ENCODE data around the gene FRYL.

FRYL gene

GRCh38 chr4:48796191-48796926, 16.3 kb upstream of the FRYL start:
- no peak overlapping the region for H3K27ac Mint-ChIP-seq
- H3K36me3 Mint-ChIP-seq (ENCODE audit: low read depth), result no peaks in the 10 kb centered on the region
- H3K4me3 Mint-ChIP-seq, result no peak overlapping the region
- no peaks in the 10 kb centered on the region for H3K4me1 Mint-ChIP-seq (ENCODE audit: low read depth)
- no peaks in the 10 kb centered on the region for H3K27me3 Mint-ChIP-seq (ENCODE audit: low read depth)
- H3K9me3 Mint-ChIP-seq, result no peaks in the 10 kb centered on the region

- no peak overlapping the region for H3K4me3 Mint-ChIP-seq
- H3K4me1 Mint-ChIP-seq (ENCODE audit: low read depth), result no peaks in the 10 kb centered on the region
- H3K36me3 Mint-ChIP-seq (ENCODE audit: low read depth), result no peaks in the 10 kb centered on the region
- no peaks in the 10 kb centered on the region for H3K27me3 Mint-ChIP-seq (ENCODE audit: low read depth)
- H3K9me3 Mint-ChIP-seq, result no peaks in the 10 kb centered on the region
- no peak overlapping the region for H3K27ac Mint-ChIP-seq
These were observed 15.0 kb upstream of the FRYL start for GRCh38 chr4:48795108-48795507.

GRCh38 chr4:48792348-48793006, 12.4 kb upstream of the FRYL start:
- no peak overlapping the region for H3K4me3 Mint-ChIP-seq
- H3K36me3 Mint-ChIP-seq (ENCODE audit: low read depth), result no peaks in the 10 kb centered on the region
- peaks cover 1% of the 10 kb centered on the region for H3K4me1 Mint-ChIP-seq (ENCODE audit: low read depth)
- H3K27me3 Mint-ChIP-seq (ENCODE audit: low read depth), result no peaks in the 10 kb centered on the region
- no peaks in the 10 kb centered on the region for H3K9me3 Mint-ChIP-seq
- H3K27ac Mint-ChIP-seq, result no peak overlapping the region

DNA sequence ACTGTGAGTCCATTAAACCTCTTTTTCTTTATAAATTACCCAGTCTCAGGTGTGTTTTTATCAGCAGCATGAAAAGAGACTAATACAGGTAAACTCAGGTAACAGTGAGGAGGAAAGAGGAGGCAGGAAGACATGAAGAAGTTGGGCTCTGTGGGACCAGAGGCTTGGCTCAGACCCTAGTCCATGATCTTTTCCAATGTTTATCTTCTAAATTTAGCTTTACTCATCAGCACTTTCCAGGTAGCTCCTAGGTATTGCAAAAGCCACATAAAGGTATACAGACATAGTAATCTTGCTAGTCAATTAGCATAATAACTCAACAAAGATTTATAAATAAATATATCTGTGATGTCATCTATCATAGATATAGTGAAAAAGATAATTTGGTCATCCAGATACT, 11.2 kb upstream of the FRYL start:
- Mint-ChIP-seq H3K9me3 (no peaks in the 10 kb centered on the region), H3K36me3 (ENCODE audit: low read depth) (no peaks in the 10 kb centered on the region), H3K4me3 (no peak overlapping the region), H3K27ac (no peak overlapping the region), H3K27me3 (ENCODE audit: low read depth) (no peaks in the 10 kb centered on the region), H3K4me1 (ENCODE audit: low read depth) (peaks cover 1% of the 10 kb centered on the region)

DNA sequence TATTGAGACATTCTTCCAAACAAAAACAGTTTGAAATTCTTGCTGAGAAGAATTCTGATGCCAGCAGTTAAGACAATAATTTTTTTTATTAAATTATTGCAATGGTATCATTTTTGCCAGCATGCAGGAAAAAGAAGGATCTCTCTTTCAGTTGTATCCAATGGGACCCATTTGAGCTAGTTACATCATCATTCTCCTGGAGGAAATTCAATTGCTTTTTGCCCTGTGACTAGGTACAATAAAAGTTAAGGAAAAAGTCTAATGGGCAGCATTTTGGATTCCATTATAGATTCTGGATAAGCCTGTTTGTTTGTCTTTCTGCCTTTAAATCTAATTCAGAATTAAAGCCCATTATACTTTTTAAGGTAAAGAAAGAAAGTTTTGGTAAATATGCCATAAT, 10.5 kb upstream of the FRYL start:
- Mint-ChIP-seq H3K4me3 (no peak overlapping the region), H3K4me1 (ENCODE audit: low read depth) (peaks cover 1% of the 10 kb centered on the region), H3K9me3 (no peaks in the 10 kb centered on the region), H3K36me3 (ENCODE audit: low read depth) (no peaks in the 10 kb centered on the region), H3K27me3 (ENCODE audit: low read depth) (no peaks in the 10 kb centered on the region), H3K27ac (no peak overlapping the region)

GRCh38 chr4:48787056-48787455, 7.0 kb upstream of the FRYL start:
- Mint-ChIP-seq H3K27me3 (ENCODE audit: low read depth) (no peaks in the 10 kb centered on the region), H3K36me3 (ENCODE audit: low read depth) (no peaks in the 10 kb centered on the region), H3K9me3 (no peaks in the 10 kb centered on the region), H3K27ac (no peak overlapping the region), H3K4me3 (no peak overlapping the region), H3K4me1 (ENCODE audit: low read depth) (peaks cover 1% of the 10 kb centered on the region)

DNA sequence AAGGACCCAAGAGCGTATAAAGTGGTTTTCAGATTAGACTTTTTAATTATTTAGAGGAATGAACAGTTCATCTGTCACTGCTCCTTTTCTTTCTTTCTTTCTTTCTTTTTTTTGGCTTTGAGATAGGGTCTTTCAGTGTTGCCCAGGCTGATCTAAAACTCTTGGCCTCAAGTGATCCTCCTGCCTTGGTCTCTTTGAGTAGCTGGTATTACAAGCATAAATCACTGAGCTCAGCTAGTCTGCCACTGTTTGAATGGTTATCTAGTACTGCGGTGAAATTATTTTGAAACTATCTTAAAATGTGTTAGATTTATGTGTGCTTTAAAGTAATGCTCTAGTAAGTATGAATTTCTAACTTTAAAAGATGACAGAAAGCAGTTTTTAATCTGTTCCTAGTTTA, 6.5 kb upstream of the FRYL start:
- H3K9me3 Mint-ChIP-seq, result no peaks in the 10 kb centered on the region
- H3K27ac Mint-ChIP-seq, result no peak overlapping the region
- H3K4me3 Mint-ChIP-seq, result no peak overlapping the region
- no peaks in the 10 kb centered on the region for H3K36me3 Mint-ChIP-seq (ENCODE audit: low read depth)
- H3K4me1 Mint-ChIP-seq (ENCODE audit: low read depth), result peaks cover 1% of the 10 kb centered on the region
- H3K27me3 Mint-ChIP-seq (ENCODE audit: low read depth), result no peaks in the 10 kb centered on the region

GRCh38 chr4:48785302-48785701, 5.2 kb upstream of the FRYL start:
- Mint-ChIP-seq H3K4me3 (no peak overlapping the region), H3K36me3 (ENCODE audit: low read depth) (no peaks in the 10 kb centered on the region), H3K27me3 (ENCODE audit: low read depth) (no peaks in the 10 kb centered on the region), H3K27ac (no peak overlapping the region), H3K4me1 (ENCODE audit: low read depth) (peaks cover 11% of the 10 kb centered on the region), H3K9me3 (no peaks in the 10 kb centered on the region)

- Mint-ChIP-seq H3K27me3 (ENCODE audit: low read depth) (no peaks in the 10 kb centered on the region), H3K4me3 (no peak overlapping the region), H3K9me3 (no peaks in the 10 kb centered on the region), H3K4me1 (ENCODE audit: low read depth) (peaks cover 25% of the 10 kb centered on the region), H3K27ac (no peak overlapping the region), H3K36me3 (ENCODE audit: low read depth) (no peaks in the 10 kb centered on the region)
These were observed 1.9 kb upstream of the FRYL start for GRCh38 chr4:48781968-48782367.

GRCh38 chr4:48780865-48781214, 761 bp upstream of the FRYL start:
- no peaks in the 10 kb centered on the region for H3K9me3 Mint-ChIP-seq
- H3K4me3 Mint-ChIP-seq, result peak overlapping the region; percentile 96
- H3K27me3 Mint-ChIP-seq (ENCODE audit: low read depth), result no peaks in the 10 kb centered on the region
- H3K36me3 Mint-ChIP-seq (ENCODE audit: low read depth), result no peaks in the 10 kb centered on the region
- H3K27ac Mint-ChIP-seq, result peak overlapping the region; percentile 89
- H3K4me1 Mint-ChIP-seq (ENCODE audit: low read depth), result peaks cover 27% of the 10 kb centered on the region

DNA sequence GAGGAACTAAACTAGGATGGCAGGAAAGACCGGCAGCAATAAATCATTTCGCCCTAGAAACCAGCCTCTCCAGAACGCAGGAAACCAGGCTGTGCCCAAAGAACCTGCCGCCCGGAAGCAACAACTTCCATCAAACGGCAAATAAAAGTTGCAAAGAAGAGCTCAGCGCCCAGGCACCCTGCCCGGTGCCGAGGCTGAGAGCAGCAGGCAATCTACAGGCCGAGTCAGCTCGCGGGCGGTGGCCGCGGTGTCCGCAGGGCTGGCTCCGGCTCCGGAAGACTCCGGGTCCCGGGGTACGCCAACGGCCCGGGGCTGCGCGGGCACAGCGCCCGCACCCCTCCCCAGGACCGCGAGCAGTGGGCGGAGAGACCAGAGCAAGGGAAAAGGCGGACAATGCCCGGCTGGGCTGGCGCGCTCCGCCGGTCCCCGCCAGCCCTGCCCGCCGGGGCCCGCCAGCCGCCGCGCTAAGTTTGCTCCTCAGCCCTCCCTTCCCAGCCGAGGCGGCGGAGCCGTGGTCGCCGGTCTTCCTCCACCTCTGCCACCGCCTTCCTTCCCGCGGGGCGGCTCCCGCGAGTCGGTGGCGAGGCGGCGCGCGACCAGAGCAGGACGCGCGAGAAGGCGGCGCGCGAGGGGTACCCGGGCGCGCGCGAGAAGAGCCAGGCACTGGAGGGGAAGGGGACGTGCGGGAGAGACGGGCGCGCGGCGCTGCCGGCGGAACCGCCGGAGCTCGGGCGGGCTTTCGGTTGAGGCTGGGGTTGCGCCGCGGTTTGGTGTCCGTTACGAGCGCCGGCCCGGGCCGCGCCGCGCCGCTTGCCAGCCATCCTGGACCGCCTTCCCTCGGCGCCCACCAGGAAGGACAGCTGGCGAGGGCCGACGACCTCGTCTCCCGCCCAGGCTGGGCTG, 733 bp downstream of the FRYL start:
- Mint-ChIP-seq H3K27ac (peak overlapping the region; percentile 79), H3K27me3 (ENCODE audit: low read depth) (no peaks in the 10 kb centered on the region), H3K36me3 (ENCODE audit: low read depth) (no peaks in the 10 kb centered on the region), H3K4me3 (peak overlapping the region; percentile 96), H3K4me1 (ENCODE audit: low read depth) (peaks cover 30% of the 10 kb centered on the region), H3K9me3 (no peaks in the 10 kb centered on the region)

DNA sequence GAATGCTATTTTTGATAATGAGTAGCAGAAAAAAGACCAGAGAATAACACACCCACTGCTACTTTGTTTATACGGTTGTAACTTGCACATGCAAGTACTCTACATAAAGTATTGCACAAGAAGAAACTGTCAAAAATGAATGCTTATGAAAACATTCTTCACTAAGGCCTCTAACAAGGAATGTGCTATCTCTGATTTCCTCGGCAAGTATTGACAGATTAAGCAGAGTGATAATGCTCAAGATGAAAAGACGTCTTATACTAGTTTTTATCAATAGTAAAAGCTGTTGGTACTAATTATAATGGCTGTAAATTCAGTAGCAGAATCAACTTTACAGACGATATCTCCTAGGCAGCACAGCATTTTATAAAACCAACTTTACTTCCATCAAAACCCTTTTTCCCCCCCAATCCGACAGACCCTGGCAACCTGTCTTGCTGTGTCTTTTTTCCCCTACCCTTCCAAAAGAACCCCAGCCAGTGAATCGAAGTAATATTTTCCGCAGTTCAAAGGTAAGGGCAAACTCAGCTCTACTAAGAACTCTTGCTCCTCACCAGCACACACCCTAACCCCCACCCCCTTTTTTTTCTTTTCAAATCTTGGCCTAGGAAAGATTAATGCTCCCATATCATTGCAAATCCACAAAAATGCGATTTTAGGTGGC, 1.5 kb downstream of the FRYL start:
- Mint-ChIP-seq H3K36me3 (ENCODE audit: low read depth) (no peaks in the 10 kb centered on the region), H3K27ac (peak overlapping the region; percentile 79), H3K4me1 (ENCODE audit: low read depth) (peaks cover 32% of the 10 kb centered on the region), H3K4me3 (peak overlapping the region; percentile 90), H3K27me3 (ENCODE audit: low read depth) (no peaks in the 10 kb centered on the region), H3K9me3 (no peaks in the 10 kb centered on the region)

GRCh38 chr4:48777739-48778138, 2.3 kb downstream of the FRYL start:
- no peaks in the 10 kb centered on the region for H3K9me3 Mint-ChIP-seq
- H3K36me3 Mint-ChIP-seq (ENCODE audit: low read depth), result peaks cover under 1% of the 10 kb centered on the region
- peak overlapping the region; percentile 90 for H3K4me3 Mint-ChIP-seq
- H3K4me1 Mint-ChIP-seq (ENCODE audit: low read depth), result peaks cover 36% of the 10 kb centered on the region
- H3K27me3 Mint-ChIP-seq (ENCODE audit: low read depth), result no peaks in the 10 kb centered on the region
- H3K27ac Mint-ChIP-seq, result no peak overlapping the region
